Measurements from ENCODE around the gene ARHGEF37.

Gene ARHGEF37

DNA sequence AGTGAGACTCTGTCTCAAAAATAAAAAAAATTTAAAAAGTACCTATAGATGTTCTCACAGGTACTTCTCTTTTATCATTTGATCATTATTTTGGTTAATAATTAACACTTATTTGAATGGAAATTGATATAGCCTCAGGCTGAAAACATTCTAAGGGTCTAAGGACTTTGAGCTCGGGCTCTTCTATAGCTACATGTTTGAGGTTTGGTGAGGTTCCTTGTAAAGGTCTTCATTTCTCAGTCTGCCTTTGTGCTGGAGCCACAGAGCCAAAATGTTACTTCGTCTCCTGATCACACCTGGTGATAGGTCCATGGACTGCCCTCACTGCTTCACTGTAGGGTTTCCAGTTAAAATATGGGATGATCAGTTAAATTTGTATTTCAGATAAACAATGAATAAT, 22.6 kb downstream of the ARHGEF37 start:
- no peak for DNase-seq

DNA sequence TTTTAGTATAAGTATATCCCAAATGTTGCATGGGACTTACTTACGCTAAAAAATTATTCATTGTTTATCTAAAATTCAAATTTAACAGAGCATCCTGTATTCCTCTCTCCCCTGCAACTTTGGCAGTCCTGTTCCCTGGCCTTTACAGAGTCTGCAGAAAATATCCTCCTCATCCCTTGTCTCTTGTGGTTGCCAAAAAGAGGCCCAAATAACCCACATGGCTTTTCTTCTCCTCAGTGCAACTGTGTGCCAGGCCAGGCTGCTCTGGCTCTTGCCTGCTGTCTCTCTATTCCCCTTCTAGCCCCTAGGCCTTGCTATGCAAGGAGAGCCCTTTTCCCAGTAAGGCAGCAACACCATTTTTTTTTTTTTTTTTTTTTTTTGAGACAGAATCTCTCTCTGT, 23.0 kb downstream of the ARHGEF37 start:
- DNase-seq: no peak

DNA sequence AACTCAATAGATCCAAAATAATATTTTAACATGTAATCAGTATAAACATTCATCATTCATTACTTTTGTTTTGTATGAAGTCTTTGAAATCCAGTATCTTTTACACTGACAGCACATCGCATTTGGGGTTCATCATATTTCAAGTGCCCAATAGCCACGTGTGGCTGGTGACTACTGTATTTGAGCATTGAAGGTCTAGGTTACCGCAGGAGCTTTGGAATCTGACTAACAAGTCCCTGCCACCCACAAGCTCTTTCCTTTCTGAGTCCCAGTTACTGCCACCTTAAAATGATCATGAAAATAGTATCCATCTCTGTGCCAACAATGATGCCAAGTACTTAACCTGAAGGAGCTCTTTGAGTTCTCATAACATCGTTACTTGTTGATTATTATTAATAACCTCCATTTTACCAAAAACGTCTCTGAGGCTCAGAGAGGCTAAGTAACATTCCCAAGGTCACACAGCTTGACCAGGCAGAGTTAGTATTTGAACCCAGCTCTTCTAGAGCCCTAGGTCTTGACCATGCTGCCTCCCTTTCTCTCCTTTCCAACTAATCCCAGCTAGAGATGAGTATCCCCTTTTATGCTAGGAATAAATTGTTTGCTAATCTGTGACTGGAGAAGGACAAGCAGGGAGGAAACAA, 24.2 kb downstream of the ARHGEF37 start:
- no peak for DNase-seq

DNA sequence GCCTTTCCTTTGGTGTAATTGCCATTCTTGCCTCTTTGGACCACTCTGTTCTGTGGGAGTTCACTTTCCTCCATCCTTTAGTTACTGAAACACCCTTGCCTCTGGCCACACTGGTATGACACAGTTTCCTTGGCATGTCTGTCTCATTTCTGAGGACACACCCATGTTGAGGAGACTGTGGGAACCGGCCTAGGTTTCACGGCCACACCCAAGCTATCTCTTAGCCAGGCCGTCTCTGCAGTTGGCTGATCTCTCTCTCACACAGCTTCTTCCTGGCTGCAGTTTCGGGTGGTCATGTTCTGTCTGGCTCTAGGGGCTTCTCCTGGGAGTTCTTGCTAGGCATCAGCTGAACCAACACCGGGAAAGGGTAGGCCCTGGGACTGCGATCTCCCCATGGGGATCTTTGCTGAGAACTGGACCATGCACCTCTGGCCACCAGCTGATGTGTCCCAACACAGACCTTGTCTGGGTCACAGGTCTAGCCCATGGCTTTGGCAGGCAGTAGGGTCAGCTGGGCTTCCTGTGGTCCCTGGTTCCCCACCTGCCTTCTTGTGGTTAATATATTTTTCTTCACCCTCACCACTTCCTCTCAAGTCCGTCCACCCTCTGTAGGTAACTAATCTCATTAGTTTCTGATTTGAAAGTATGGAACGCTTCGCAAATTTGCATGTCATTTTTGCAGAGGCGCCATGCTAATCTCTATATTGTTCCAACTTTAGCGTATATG, 24.9 kb downstream of the ARHGEF37 start:
- DNase-seq: no peak

DNA sequence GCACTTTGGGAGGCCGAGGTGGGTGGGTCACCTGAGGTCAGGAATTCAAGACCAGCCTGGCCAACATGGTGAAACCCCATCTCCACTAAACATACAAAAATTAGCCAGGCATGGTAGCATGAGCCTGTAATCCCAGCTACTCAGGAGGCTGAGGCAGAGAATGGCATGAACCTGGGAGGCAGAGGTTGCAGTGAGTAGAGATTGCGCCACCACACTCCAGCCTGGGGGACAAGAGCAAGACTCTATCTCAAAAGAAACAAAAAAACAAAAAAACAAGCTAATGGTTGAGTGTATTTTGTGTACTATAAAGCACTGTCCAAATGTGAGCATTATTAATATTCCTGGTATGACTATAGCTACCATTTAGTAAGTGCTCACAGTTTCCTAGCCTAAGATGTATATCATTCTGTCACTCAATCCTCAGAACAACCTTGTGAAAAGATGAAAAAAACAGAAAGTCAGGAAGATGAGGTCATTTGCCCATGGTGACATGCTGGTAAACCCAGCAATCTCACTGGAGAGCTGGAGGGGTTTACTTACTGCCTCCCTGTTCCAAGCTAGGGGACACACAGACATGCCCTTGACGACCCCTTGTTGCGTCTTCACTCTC, 27.7 kb downstream of the ARHGEF37 start:
- DNase-seq: no peak

DNA sequence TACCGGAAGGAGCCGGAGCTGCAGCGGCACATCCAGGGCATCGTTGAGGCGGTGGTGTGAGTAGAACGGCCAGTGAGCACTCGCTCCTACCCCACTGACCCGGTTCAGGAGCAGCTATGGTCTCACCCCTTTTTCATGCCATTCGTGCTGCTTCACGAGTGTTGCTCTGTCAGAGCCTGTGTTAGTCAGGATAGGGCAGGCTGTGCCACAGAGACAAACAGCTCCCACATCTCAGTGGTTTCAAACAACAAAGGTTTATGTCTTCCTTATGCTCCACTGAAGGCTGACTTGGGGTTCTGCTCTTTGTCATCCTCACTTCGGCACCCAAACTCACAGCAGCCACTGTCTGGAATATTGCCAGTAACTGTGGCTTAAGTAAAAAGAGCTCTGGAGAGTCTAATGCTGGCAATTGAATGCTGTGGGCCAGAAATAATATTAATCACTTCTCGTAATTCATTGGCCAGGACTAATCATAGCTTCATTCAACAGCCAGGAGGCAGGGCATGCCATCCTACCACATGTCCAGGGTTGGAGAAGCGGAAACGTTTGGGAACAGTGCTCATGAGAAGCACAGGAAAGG, 28.4 kb downstream of the ARHGEF37 start:
- DNase-seq: no peak

DNA sequence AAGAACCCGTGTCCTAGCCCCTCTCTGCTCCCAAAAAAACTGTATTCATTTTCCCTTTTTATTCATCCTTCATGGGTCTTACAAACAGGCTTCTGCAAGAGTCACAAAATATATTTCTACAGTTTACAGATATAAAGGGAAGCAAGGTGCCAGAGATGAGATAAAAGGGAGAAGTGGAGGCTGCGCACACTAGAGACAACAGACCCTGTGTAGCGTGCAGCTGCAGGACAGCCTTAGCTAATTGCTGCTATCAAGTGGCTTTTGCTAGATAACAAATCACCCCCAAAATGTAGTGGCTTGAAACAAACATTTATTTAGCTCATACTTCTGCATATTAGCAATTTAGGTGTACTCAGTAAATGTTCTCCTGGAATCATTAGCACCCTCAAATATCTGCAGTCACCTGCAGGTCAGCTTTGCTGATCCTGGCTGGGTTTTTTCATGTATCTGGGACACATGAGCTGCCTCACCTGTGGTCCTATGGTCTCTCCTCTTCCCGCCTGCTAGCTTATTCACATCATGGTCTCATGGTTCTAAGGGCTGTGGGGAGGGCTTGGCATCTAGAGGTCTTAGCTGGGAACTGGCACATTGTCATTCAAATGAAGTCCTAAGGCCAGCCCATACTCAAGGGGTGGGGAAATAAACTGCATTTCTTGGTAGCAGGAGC, 29.4 kb downstream of the ARHGEF37 start:
- DNase-seq: no peak

DNA sequence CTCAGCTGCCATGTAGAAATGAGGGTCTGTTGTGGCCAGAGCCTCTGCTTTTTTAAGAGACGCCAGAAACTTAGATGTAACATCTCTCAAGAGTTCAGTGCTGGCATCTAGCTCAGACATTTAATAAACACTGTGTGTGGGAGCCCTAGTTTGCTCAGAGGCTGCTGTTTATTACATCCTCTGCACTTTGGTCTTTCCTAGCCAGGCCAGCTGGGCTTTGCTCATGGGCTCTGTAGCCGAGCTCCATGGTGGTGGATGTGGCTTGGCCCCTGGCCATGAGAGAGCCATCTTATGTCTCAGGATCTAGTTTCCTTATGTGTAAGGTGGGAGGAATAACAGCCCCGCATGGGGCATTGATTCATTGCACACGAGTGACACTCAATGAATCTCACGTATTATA, 30.0 kb downstream of the ARHGEF37 start:
- no peak for DNase-seq

DNA sequence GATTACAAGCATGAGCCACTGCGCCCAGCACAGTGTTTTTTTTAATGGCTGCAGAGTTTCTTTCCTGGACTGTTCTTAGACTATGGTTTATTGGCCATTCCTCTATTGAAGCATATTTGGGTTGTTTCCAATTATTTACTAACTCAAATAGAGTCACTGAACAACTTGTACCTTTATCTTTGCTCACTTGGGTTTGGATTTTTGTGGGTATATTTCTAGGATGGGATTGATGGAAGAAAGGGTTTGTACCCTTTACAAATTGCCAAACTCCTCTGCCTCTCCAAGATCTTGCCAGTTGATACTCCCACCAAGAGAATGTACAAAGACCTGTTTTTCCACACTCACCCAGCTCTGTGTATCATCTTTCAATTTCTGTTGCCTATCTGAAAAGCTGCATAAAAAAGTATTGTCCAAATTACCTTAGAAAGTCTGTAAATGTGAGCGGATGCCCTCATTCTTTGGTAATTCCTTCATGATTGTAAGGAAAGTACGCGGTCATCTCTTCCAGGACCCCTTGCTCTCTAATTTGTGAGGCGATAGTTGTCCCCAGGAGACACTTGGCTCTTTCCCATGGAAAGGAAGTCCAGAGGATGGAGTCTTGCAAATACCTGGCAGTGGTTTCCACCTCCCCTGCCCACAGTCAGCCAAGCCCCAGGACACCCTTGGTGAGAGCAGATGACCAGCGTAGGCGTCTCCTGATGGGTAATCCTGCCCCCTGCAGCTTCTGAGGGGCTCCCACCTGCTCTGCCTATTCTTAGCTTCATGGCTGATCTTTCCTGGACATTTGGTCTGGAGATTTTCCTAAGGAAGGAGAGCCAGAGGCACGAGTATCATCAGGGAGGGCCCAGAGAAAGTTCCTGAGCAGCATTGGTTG, 33.0 kb downstream of the ARHGEF37 start:
- no peak for DNase-seq

DNA sequence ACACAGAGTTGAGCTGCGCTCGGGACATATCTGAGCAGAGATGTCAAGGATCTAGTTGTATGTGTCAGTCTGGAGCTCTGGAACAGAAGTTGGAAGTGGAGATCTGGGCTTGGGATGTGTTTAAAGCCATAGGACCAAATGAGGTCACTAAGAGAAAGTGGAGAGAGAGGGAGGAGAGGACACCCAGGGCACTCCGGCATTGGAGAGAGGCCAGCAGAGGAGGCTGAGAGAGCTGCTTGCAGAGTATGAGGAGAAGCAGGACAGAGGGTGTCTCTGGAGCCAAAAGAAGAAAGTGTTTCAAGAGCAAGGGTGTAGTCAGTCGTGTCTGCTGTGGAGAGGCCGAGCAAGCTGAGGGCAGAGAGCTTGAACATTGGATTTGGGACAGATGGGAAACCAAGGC, 34.7 kb downstream of the ARHGEF37 start:
- no peak for DNase-seq

DNA sequence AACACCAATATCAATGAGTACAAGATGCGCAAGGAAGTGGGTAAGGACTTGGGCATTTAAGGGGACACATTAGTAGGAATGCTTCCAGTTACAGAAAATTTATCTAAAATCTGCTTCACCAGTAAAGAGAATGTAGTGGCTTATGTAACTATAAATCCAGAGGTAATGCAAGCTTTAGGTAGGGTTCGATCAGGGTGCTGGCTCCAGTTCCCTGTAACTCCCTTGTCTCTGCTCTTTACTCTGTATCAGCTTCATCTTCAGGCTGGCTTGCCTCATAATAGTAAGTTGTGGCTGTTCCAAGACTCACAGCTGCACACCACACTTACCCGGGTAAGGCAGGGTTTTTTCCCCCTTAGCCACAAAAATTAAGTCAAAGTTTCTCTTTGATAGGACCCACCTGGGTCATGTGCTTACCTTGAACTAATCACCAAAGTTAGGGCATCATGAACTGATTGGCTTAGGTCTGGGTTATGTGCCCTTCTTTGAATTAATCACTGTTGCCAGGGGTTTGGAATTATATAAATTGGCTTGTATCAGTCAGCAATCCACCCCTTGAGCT, 35.5 kb downstream of the ARHGEF37 start:
- no peak for DNase-seq

DNA sequence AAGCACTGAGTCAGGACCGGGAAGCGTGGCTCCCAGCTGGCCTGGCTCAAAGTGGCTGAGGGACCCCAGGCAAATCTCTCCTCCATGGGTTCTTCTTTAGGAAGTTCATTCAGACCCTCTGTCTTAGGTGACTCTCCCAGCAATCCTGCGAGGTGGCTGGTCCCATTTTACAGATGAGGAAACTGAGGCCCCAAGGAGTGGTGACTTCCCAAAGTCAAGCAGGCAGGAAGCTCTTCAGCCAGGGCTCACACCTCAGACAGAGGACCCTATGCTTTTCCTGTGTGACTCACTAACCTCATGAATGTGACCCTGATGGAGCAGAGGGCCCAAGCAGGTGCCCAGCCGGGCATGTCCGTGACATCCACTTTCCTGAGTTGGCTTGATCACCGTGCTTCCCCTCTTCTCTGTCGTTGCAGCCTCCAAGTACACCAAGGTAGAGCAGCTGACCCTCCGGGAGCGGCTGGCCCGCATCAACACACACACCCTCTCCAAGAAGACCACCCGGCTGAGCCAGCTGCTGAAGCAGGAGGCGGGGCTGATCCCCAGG, 36.5 kb downstream of the ARHGEF37 start:
- DNase-seq: no peak

DNA sequence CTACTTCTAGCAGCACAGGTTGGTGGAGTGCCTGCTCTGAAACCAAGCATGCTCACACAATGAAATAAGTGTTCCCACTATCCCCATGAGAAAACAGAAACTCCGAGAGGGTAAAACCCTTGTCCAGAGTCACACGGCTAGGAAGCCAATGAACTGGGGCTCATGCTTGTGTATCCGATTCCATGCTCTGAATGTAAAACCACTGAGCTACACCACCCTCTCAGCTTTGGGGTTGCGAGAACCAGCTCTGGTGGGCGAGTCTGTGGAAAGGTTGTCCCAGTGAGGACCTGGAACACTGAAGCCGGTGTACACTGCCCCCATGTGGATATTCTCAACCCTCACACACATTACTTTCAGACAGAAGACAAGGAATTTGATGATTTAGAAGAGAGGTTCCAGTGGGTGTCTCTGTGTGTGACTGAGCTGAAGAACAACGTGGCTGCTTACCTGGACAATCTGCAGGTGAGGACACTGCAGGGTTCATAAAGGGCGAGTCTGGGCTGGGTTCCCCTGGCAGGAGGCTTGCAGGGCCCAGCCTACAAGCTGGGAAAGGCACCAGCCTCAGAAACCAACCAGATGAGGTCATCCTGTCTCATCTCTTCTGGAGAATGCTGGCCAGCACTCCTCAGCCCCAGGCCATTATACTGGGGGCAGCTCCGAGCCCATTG, 37.4 kb downstream of the ARHGEF37 start:
- DNase-seq: peak; percentile 47

DNA sequence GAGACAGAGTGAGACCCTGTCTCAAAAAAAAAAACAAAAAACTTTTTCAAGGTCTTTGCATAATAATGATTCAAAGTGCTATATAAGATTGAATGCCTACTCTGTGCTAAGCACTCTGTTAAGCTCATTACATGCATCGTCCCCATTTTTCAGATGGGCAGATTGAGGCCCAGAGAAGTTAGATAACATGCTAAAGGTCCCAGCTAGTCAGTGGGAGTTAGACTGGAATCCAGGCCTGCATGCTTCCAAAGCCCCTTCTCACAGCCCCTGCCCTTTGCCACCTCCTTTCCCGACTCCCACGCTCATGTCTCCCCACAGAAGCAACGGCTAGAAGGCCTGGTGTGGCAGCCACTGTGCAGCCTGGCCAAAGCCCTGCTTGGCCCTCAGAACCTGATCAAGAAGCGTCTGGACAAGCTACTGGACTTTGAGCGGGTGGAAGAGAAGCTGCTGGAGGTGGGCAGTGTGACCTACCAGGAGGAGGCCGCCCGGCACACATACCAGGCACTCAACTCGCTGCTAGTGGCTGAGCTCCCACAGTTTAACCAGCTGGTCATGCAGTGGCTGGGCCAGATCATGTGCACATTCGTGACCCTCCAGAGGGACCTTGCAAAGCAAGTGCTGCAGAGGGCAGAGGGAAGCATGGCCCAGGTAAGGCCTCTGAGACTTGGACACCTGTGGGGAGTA, 40.3 kb downstream of the ARHGEF37 start:
- no peak for DNase-seq

DNA sequence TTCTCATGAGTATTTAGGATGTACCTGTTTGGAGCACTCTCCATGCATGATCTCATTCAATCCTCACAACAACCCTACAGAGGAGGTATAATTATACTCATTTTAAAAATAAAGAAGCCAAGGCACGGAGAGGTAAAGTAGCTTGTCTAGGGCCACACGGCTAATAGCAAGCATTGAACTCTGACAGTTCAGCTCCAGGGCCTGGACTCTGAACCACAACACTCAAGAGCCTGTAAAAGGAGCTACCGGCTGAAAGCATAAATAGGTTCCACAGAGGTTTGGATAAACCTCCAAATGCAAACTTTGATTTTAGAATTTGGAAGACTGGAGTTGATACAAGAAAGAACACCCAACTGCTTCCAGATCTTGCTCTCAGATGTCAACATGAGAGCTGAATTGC, 41.2 kb downstream of the ARHGEF37 start:
- DNase-seq: no peak

DNA sequence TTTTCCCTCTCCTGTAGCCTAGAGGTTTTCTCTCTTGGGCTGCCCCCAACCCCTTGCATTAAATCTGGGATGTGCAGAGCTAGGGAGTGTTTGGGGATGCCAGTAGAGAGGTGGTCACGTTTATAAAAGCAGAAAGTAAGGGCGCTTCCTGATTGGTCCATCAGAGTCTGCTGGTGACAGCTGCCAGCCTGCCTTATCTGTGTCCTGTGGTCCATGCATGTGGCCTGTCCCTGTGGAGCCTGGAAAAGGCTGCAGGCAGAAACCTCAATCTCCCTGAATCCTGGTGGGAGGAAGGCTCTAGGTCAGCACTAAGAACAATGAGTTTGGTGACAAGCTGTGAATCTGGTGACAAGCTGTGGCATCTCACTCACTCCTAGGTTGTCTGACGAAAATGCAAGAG, 42.2 kb downstream of the ARHGEF37 start:
- no peak for DNase-seq

DNA sequence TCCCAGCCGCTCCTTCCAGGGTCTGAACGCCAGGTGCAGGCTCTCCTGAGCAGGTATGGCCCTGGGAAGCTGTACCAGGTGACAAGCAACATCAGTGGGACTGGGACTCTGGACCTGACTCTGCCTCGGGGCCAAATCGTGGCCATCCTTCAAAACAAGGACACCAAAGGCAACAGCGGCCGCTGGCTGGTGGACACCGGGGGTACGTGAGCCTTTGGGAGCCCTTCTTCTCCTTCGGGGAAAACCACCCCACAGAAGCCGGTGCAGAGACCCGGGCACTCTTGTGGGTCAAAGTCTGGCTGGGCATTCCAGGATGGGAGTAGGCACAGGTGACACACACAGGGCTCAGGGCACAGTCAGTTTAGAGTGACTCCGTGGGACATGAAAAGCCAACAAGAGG, 45.8 kb downstream of the ARHGEF37 start:
- DNase-seq: no peak

DNA sequence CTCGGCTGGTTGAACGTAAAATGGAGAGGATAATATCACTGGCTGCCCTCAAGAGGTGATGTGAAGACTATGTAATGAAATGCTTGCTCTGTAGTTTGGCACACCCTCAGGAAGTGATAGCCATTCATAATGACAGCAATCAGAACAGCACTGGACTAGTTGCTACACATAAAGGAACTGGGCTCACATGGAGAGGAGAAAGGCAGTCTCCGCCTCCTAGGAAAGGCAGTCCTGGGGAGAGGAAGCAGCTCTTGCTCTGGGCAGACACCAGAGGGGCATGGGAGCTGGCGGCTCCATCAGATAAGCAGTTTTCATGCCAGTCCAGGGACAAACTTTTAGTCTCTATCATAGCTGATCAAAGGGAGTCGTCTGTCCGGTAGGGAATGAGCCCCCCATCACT, 46.9 kb downstream of the ARHGEF37 start:
- no peak for DNase-seq

DNA sequence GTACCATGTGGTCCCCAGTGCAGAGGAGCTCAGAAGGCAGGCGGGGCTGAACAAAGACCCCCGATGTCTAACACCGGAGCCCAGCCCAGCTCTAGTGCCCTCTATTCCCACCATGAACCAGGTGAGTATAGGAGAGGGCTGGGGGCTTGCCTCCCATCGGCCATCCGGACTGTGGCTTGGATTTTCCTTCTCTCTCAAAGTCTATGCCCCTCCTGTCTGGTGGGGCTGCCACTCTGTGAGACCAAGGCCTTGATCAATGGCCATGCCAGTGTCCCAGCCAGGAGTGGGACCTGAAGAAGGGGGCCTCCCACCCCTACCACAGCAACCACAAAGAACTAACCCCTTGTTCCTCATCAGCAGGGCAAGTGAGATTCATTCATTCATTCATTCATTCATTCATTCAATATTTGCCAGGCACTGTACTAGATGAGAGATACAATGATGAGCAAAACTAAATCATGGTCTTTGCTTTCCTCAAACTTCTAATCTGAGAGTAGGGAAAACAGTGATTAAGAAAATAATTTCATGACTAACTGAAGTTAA, 47.6 kb downstream of the ARHGEF37 start:
- no peak for DNase-seq

DNA sequence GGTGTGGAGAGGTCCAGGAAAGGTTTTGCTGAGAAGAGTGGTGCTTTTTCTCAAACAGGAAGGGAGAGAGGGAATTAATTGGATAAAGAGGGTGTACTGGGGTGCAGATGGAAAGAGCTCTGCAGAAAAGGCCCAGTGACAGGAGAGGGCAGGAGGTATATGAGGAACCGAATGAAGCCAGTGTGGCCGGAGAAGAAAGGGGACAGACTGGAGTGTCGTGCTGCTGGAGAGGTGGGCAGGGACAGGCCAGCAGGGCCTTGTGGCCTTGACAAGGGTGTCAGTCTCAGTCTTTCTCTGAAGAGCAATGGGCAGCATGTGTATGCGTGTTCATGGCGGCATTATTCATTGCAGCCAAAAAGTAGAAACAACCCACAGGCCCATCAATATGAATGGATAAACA, 48.1 kb downstream of the ARHGEF37 start:
- DNase-seq: no peak
